SU-DHL-6 (cell line): Measurements from ENCODE around the gene PIK3C2G.

ENCODE experiments used
- EZH2phosphoT487 ChIP-seq: fragments of 200-600 bp; sonication (generic), shearing (Covaris generic); conservative IDR thresholded peaks from 2 replicates; pipeline ENCODE4 v1.6.1; 2018; ENCODE audit warnings: mild to moderate bottlenecking, antibody characterized with exemption, low read length, moderate library complexity, mixed read lengths
- TF ChIP-seq, protein P1 (sequence below): fragments of 200-600 bp; sonication (generic); IDR thresholded peaks from one replicate; pipeline ENCODE4 v1.5.1; 2017; ENCODE audit warnings: antibody characterized with exemption, mild to moderate bottlenecking, low read length, moderate library complexity; ENCODE audit not compliant: insufficient read depth, poor library complexity, severe bottlenecking

DNA sequence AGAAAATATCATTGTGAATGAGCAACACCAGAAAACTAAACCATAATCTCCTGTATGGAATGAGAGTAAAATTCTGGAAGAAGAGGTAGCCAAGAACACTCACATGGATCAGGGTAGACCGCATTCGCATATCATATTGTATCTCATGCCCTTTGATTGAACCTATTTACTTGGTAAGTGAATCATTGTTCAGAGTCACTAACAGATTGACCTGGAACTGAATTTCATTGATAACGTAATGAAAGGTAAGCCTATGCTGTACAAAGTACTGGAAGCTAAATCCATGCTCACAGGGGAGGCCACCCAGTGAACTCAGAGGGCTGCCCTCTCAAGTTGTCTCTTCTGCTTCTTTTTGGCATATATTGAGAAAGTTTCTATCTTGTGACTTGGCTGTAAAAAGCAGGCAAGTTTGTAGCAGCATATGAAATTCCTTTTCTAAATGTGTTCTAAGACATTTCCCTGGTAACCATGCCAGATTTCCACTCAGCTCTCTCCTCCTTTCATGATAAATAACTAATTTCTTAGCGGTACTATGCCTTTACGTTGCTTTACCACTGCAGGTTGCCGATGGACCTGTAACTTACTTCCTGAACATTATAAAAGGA lies 385.1 kb downstream of the PIK3C2G start:
- TF ChIP-seq, protein P1, sequence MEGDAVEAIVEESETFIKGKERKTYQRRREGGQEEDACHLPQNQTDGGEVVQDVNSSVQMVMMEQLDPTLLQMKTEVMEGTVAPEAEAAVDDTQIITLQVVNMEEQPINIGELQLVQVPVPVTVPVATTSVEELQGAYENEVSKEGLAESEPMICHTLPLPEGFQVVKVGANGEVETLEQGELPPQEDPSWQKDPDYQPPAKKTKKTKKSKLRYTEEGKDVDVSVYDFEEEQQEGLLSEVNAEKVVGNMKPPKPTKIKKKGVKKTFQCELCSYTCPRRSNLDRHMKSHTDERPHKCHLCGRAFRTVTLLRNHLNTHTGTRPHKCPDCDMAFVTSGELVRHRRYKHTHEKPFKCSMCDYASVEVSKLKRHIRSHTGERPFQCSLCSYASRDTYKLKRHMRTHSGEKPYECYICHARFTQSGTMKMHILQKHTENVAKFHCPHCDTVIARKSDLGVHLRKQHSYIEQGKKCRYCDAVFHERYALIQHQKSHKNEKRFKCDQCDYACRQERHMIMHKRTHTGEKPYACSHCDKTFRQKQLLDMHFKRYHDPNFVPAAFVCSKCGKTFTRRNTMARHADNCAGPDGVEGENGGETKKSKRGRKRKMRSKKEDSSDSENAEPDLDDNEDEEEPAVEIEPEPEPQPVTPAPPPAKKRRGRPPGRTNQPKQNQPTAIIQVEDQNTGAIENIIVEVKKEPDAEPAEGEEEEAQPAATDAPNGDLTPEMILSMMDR, result no peak
- no peak for TF ChIP-seq EZH2phosphoT487
